Glutamatergic neuron (in vitro differentiated cells): ENCODE measurements around the gene IFIH1. TPM values are rescaled to one million over a fixed set of nuclear protein-coding genes. Genes with fewer than 3 reads are reported as not detected.

Experiments used
- DNase-seq: peaks from one replicate; pipeline ENCODE4 v3.0.0; 2022
- H3K27ac Mint-ChIP-seq: one replicate; pipeline ENCODE4 v1.8.0; 2020; ENCODE audit warnings: mild to moderate bottlenecking, mixed read lengths, inconsistent platforms; ENCODE audit not compliant: unreplicated experiment
- H3K27me3 Mint-ChIP-seq: one replicate; pipeline ENCODE4 v1.8.0; 2020; ENCODE audit warnings: mild to moderate bottlenecking, moderate library complexity, mixed read lengths, inconsistent platforms; ENCODE audit not compliant: unreplicated experiment
- H3K36me3 Mint-ChIP-seq: one replicate; pipeline ENCODE4 v1.8.0; 2020; ENCODE audit warnings: mild to moderate bottlenecking, mixed read lengths, inconsistent platforms; ENCODE audit not compliant: unreplicated experiment
- H3K4me1 Mint-ChIP-seq: one replicate; pipeline ENCODE4 v1.8.0; 2020; ENCODE audit warnings: mild to moderate bottlenecking, low read depth, mixed read lengths, inconsistent platforms; ENCODE audit not compliant: unreplicated experiment
- H3K4me3 Mint-ChIP-seq: one replicate; pipeline ENCODE4 v1.8.0; 2020; ENCODE audit warnings: mild to moderate bottlenecking, mixed read lengths, inconsistent platforms; ENCODE audit not compliant: unreplicated experiment
- H3K9me3 Mint-ChIP-seq: one replicate; pipeline ENCODE4 v1.8.0; 2020; ENCODE audit warnings: mild to moderate bottlenecking, moderate library complexity, mixed read lengths, inconsistent platforms; ENCODE audit not compliant: unreplicated experiment
- total RNA-seq: library from RNA; stranded (reverse); fragmentation: NEBNext Ultra II Directional; extraction: Animal tissue kit (Norgen Biotek cat#: 25700); gene quantifications from one replicate; pipeline ENCODE4 v1.2.1, GENCODE V29; 2021; ENCODE audit not compliant: unreplicated experiment
- TF ChIP-seq, protein P1 (sequence below): fragments of 200-600 bp; sonication (generic); IDR thresholded peaks from one replicate; pipeline ENCODE4 v1.5.0; 2021; ENCODE audit not compliant: partially characterized antibody, unreplicated experiment

IFIH1 gene
- total RNA-seq, 1 donor from 2014 or later, result not detected

DNA sequence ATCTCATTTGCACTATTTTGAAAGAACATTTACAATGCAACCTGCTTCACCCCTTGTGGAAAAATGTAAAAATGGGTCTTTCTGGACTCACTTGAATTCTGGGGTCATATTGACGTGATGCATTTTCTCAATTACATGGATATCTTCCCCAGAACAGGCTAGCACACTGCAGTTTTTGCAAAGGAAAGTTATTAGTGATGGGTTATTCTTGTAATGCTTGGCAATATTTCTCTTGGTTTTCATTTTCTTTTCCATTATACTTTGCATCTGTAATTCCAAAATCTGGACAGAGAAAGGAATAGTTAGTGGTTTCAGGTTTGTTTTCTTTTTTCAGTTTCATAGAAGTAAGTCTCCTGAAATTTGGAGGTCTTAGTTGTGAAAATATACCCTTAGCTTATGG, 50.5 kb downstream of the IFIH1 start:
- DNase-seq, result no peak
- TF ChIP-seq, protein P1, sequence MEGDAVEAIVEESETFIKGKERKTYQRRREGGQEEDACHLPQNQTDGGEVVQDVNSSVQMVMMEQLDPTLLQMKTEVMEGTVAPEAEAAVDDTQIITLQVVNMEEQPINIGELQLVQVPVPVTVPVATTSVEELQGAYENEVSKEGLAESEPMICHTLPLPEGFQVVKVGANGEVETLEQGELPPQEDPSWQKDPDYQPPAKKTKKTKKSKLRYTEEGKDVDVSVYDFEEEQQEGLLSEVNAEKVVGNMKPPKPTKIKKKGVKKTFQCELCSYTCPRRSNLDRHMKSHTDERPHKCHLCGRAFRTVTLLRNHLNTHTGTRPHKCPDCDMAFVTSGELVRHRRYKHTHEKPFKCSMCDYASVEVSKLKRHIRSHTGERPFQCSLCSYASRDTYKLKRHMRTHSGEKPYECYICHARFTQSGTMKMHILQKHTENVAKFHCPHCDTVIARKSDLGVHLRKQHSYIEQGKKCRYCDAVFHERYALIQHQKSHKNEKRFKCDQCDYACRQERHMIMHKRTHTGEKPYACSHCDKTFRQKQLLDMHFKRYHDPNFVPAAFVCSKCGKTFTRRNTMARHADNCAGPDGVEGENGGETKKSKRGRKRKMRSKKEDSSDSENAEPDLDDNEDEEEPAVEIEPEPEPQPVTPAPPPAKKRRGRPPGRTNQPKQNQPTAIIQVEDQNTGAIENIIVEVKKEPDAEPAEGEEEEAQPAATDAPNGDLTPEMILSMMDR, result no peak
- Mint-ChIP-seq H3K36me3 (no peaks in the 10 kb centered on the region), H3K4me3 (no peak overlapping the region), H3K27ac (no peak overlapping the region), H3K27me3 (no peaks in the 10 kb centered on the region), H3K4me1 (no peaks in the 10 kb centered on the region), H3K9me3 (no peaks in the 10 kb centered on the region)

DNA sequence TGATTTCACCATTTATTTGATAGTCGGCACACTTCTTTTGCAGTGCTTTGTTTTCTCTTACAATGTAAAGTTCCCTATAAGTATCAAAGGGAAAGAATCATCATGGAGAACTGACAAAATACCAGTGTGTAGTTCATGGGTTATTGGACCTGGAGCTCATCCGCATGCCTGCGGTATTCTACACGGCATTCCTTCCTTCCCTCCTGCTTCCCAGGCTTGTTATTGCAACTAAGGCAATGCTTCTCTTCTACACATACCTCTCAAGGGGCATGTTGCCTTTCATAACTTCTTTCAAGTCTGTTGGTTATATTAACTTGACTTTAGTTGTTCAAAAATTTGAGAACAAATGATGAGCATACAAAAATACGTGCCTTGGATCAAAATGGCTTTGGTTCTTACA, 51.0 kb downstream of the IFIH1 start:
- DNase-seq, result no peak
- TF ChIP-seq, protein P1, result no peak
- Mint-ChIP-seq H3K9me3 (no peaks in the 10 kb centered on the region), H3K27me3 (no peaks in the 10 kb centered on the region), H3K4me1 (no peaks in the 10 kb centered on the region), H3K36me3 (no peaks in the 10 kb centered on the region), H3K27ac (no peak overlapping the region), H3K4me3 (no peak overlapping the region)

- H3K27me3 Mint-ChIP-seq, result no peaks in the 10 kb centered on the region
- H3K27ac Mint-ChIP-seq, result no peak overlapping the region
- H3K4me1 Mint-ChIP-seq, result no peaks in the 10 kb centered on the region
- DNase-seq, result no peak
- TF ChIP-seq, protein P1, result no peak
- no peaks in the 10 kb centered on the region for H3K9me3 Mint-ChIP-seq
- H3K4me3 Mint-ChIP-seq, result no peak overlapping the region
- no peaks in the 10 kb centered on the region for H3K36me3 Mint-ChIP-seq
Observed at GRCh38 chr2:162266460-162266760, 52.1 kb downstream of the IFIH1 start.

GRCh38 chr2:162265666-162266459, 52.6 kb downstream of the IFIH1 start:
- no peaks in the 10 kb centered on the region for H3K4me1 Mint-ChIP-seq
- no peak overlapping the region for H3K27ac Mint-ChIP-seq
- H3K9me3 Mint-ChIP-seq, result no peaks in the 10 kb centered on the region
- no peak overlapping the region for H3K4me3 Mint-ChIP-seq
- H3K27me3 Mint-ChIP-seq, result no peaks in the 10 kb centered on the region
- DNase-seq, result no peak
- H3K36me3 Mint-ChIP-seq, result no peaks in the 10 kb centered on the region
- TF ChIP-seq, protein P1, result no peak

DNA sequence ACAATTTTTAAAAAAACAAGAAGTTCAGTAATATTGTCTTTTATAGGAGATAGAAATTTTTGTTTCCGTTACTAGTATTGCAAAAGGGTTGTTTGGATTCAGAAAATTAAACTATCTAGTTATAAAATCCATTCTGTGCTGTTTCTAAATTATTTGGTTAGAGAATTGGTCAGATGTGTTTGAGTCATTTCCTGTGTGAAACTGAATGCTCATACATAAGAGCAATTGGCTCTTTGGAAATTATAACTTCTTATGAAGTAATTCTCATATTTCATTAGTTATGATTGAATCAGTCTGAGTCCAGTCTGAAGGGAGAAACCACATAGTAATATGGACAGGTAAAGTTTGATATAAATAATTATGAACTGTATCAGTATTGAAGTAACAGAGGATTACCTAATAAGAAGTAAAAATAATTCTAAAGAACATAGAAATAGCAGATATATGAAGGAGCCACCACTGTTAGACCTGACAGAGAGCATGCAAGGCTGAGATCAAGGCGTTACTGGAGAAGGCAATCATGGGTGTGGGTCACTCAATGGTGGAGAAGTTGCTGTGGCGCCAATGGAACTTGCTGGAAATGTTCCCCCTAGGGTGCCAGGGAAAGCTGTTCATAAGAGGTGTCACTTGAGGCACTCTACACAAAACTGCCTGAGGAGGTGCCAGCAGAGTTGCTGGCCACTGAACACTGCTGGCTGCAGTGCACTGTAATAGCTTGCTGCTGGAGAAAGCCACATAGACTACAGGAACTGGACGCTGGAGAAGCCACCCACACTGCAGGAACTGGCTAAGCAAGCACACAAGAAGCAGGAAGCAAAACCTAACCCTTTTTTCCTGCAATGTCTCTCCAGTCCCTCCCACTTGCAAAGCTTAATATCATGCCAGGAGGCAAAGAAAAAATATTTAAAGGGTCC, 57.2 kb downstream of the IFIH1 start:
- DNase-seq, result no peak
- no peak overlapping the region for H3K27ac Mint-ChIP-seq
- no peak overlapping the region for H3K4me3 Mint-ChIP-seq
- H3K27me3 Mint-ChIP-seq, result peaks cover 3% of the 10 kb centered on the region
- TF ChIP-seq, protein P1, result no peak
- no peaks in the 10 kb centered on the region for H3K9me3 Mint-ChIP-seq
- H3K4me1 Mint-ChIP-seq, result no peaks in the 10 kb centered on the region
- no peaks in the 10 kb centered on the region for H3K36me3 Mint-ChIP-seq
